ENCODE data around the gene GSTM3. TPM values are rescaled to one million over a fixed set of nuclear protein-coding genes. Genes with fewer than 3 reads are reported as not detected.

Gene GSTM3
- total and polyA plus RNA-seq, 10 of the 15 experiments (the other 5 are each of a cell fraction or from before 2014, with no cell fraction given), result not detected

DNA sequence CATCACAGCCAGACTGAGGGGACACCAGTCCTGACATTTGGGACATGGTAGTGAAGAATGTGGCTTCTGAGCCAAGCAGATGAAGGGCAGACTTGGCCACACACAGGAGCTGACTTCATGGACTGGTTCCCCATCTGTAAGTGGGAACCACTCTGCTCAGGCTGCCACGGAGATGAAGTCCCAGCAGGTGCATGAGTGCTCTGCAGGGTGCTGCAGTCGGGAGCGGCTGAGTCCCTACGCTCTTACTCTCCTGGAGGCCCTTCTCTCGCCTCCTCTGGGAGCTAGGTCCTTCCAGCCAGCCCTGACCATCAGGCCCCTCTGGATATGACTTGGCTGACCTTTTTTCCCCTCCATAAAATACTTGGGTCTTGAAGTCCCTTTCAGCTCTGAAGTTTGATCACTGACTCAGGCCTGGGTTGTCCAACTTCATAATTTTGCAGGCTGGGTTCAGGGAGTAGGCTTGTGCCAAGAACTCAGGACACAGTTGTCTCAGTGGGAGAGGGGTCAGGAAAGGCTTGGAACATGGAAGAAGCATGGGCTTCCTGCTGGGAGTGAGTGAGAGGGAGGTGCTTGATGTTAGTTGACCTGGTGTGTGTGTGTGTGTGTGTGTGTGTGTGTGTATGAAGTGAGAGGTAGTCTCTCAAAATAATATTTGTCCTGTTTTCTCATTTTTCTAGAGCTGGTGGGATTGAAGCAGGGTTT, 43.9 kb upstream of the GSTM3 start (continued):
- TF ChIP-seq WRNIP1 (IDR thresholded peaks at IDR 0.05; ENCODE audit: borderline replicate concordance, low read depth, low read length) (no peak), CBX5 (IDR thresholded peaks at IDR 0.05; ENCODE audit: low read depth) (no peak), SRF (IDR thresholded peaks at IDR 0.05; ENCODE audit: low read depth in 2 of 2, low read length in 2 of 2) (no peak), JUNB (IDR thresholded peaks at IDR 0.05) (no peak)
- TF ChIP-seq, protein P1, sequence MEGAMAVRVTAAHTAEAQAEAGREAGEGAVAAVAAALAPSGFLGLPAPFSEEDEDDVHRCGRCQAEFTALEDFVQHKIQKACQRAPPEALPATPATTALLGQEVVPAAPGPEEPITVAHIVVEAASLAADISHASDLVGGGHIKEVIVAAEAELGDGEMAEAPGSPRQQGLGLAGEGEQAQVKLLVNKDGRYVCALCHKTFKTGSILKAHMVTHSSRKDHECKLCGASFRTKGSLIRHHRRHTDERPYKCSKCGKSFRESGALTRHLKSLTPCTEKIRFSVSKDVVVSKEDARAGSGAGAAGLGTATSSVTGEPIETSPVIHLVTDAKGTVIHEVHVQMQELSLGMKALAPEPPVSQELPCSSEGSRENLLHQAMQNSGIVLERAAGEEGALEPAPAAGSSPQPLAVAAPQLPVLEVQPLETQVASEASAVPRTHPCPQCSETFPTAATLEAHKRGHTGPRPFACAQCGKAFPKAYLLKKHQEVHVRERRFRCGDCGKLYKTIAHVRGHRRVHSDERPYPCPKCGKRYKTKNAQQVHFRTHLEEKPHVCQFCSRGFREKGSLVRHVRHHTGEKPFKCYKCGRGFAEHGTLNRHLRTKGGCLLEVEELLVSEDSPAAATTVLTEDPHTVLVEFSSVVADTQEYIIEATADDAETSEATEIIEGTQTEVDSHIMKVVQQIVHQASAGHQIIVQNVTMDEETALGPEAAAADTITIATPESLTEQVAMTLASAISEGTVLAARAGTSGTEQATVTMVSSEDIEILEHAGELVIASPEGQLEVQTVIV (IDR thresholded peaks at IDR 0.05; ENCODE audit: borderline replicate concordance, partially characterized antibody), result no peak

DNA sequence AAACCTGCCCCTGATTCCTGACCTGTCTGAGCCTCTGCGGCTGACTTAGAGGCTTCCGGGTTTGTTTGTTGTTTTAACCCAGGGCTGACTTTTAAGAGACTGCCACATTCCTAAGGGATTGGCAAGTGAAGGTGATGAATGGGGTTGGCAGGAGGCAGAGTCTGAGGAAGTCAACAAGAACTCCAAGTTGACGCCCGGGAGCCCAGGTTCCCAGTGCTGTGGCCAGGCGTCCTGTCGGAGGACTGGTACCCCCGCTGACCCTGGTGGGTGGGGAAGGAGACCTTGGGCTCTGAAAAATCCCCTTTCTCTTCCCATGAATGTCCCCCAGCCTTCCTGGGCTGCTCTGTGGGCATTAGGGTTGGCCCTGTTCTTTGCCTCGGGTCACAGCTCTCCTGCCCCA, 42.6 kb upstream of the GSTM3 start:
- Histone ChIP-seq H4K20me1 (ENCODE audit: control insufficient read depth, insufficient read depth) (no peaks in the 10 kb centered on the region), H3K9ac (ENCODE audit: control insufficient read depth, insufficient read depth, low read length) (no peak overlapping the region), H3K79me2 (ENCODE audit: control insufficient read depth, insufficient read depth, low read length) (no peaks in the 10 kb centered on the region), H3K4me1 (ENCODE audit: control insufficient read depth, insufficient read depth, low read length) (no peaks in the 10 kb centered on the region), H3K9me3 (replicated peaks; ENCODE audit: control insufficient read depth, insufficient read depth, low read length) (peaks cover 5% of the 10 kb centered on the region), H3K4me3 (no peak overlapping the region), H3K27ac (ENCODE audit: control insufficient read depth, insufficient read depth) (no peak overlapping the region), H2AFZ (ENCODE audit: control insufficient read depth, low read depth, low read length) (no peak overlapping the region), H3K27me3 (replicated peaks in 1 of 2; ENCODE audit: control insufficient read depth in 2 of 2, insufficient read depth in 2 of 2, low read length in 1 of 2) (no peaks in the 10 kb centered on the region; a peak in 1 of 4 replicates), H3K4me2 (ENCODE audit: control insufficient read depth, insufficient read depth) (no peak overlapping the region), H3K36me3 (ENCODE audit: control insufficient read depth in 2 of 2, insufficient read depth in 2 of 2, low read length in 1 of 2) (no peaks in the 10 kb centered on the region)
- RAD21 ChIA-PET (ENCODE audit: unreplicated experiment), result interaction anchor here (14.8 kb wide), 1 partner anchor 197 kb away, joined by 390 read pairs; the partner anchor contains the start of gene AHCYL1
- DNase-seq (ENCODE audit: low read depth, low spot score), result no peak
- WGBS (ENCODE audit: insufficient coverage, insufficient replicate concordance, low lambda C conversion rate, missing lambda C conversion rate), result 71% methylated on average over 8 of the region's 8 CpGs
- intact Hi-C loops (cut with micrococcal nuclease; ENCODE audit: unreplicated experiment), result no loop called here
- TF ChIP-seq IRF5 (IDR thresholded peaks at IDR 0.05; ENCODE audit: borderline replicate concordance), result no peak
- TF ChIP-seq STAT3 (IDR thresholded peaks at IDR 0.05; ENCODE audit: low read depth, low read length), result no peak
- TF ChIP-seq TCF3 (IDR thresholded peaks at IDR 0.05; ENCODE audit: borderline replicate concordance, insufficient read depth, low read depth, low read length), result no peak
- no peak for TF ChIP-seq CREB1 (IDR thresholded peaks at IDR 0.05; ENCODE audit: low read depth)
- TF ChIP-seq IKZF1 (conservative IDR thresholded peaks at IDR 0.05), result no peak
- no peak for TF ChIP-seq NFIC (IDR thresholded peaks at IDR 0.05; ENCODE audit: low read depth, low read length)
- TF ChIP-seq SMARCA5 (IDR thresholded peaks at IDR 0.05), result no peak
- no peak for TF ChIP-seq KDM1A (IDR thresholded peaks at IDR 0.05; ENCODE audit: borderline replicate concordance)
- SMC1A ChIA-PET (ENCODE audit: uncharacterized antibody, unreplicated experiment), result interaction anchor here (23.1 kb wide), 1 partner anchor 199 kb away, joined by 431 read pairs; the partner anchor contains the start of gene AHCYL1
- no peak for FAIRE-seq
- POLR2A ChIA-PET, result no interaction called here
- no peak for ATAC-seq
- CTCF ChIA-PET, result interaction anchor here (1.0 to 27.2 kb wide), 2 partner anchors 143 to 196 kb away, joined by 4 to 759 read pairs; partner anchors contain the start of gene AHCYL1
- in situ Hi-C loops (cut with MboI), result no loop called here
- no TSS peak for BruUV-seq (replicated peaks)

Measured in GM12878 (cell line).